NCI-H345 treated with DMSO at 0.1 percent for 48 hours (cell line): Measurements from ENCODE around the gene SLC5A10.
A peak's percentile ranks its signal among the peaks of the same experiment; 100 is the strongest.
"Not testable (repeated sequence)": the region's sequence is repeated elsewhere in the genome, so short reads cannot be mapped to it uniquely, and the experiment has no call there.

Experiments
- DNase-seq: peaks from one replicate; lab custom pipeline; 2025; ENCODE audit not compliant: unreplicated experiment; lab: John Stamatoyannopoulos, UW

Gene SLC5A10

GRCh38 chr17:18946536-18946935, 5.4 kb upstream of the SLC5A10 start:
- no peak for DNase-seq

- DNase-seq: no peak
These were observed 4.1 kb upstream of the SLC5A10 start for GRCh38 chr17:18947866-18948265.

- DNase-seq: no peak
These were observed 3.4 kb upstream of the SLC5A10 start for GRCh38 chr17:18948476-18949006.

GRCh38 chr17:18949566-18949965, 2.4 kb upstream of the SLC5A10 start:
- DNase-seq: no peak

- no peak for DNase-seq
These were observed 1.6 kb upstream of the SLC5A10 start for GRCh38 chr17:18950346-18950745.

GRCh38 chr17:18950944-18951905, 740 bp upstream of the SLC5A10 start:
- DNase-seq: no peak

GRCh38 chr17:18953231-18953728, 1.3 kb downstream of the SLC5A10 start:
- DNase-seq: no peak

- no peak for DNase-seq
These were observed 2.4 kb downstream of the SLC5A10 start for GRCh38 chr17:18954321-18954720.

- no peak for DNase-seq
These were observed 3.0 kb downstream of the SLC5A10 start for GRCh38 chr17:18955009-18955408.

GRCh38 chr17:18956021-18956420, 4.1 kb downstream of the SLC5A10 start:
- DNase-seq: not testable (repeated sequence)

- no peak for DNase-seq
These were observed 4.6 kb downstream of the SLC5A10 start for GRCh38 chr17:18956581-18956980.

- no peak for DNase-seq
These were observed 5.9 kb downstream of the SLC5A10 start for GRCh38 chr17:18957831-18958230.

- DNase-seq: no peak
These were observed 6.6 kb downstream of the SLC5A10 start for GRCh38 chr17:18958611-18959010.

GRCh38 chr17:18959071-18959844, 7.3 kb downstream of the SLC5A10 start:
- DNase-seq: no peak

GRCh38 chr17:18959845-18960240, 7.9 kb downstream of the SLC5A10 start:
- DNase-seq: no peak

GRCh38 chr17:18960241-18960665, 8.3 kb downstream of the SLC5A10 start:
- DNase-seq: no peak

GRCh38 chr17:18960803-18961511, 9.0 kb downstream of the SLC5A10 start:
- DNase-seq: peak; percentile 30

GRCh38 chr17:18961634-18962493, 9.9 kb downstream of the SLC5A10 start:
- no peak for DNase-seq

GRCh38 chr17:18962494-18962815, 10.5 kb downstream of the SLC5A10 start:
- DNase-seq: no peak
